GM12865 (cell line): ENCODE data around the gene FGF19.

ENCODE experiments used
- DNase-seq: peaks from one replicate; pipeline ENCODE4 v3.0.0; 2010; ENCODE audit warnings: low read depth
- H3K4me3 ChIP-seq: 2 replicates; pipeline ENCODE4 v1.5.1; 2011; ENCODE audit warnings: mild to moderate bottlenecking, low read depth, low read length, control low read depth
- TF ChIP-seq, protein P1 (sequence below): IDR thresholded peaks from 2 replicates; pipeline ENCODE4 v1.5.1; 2011; ENCODE audit warnings: low read length, control low read depth, low read depth, inconsistent platforms; ENCODE audit not compliant: insufficient read depth; ENCODE audit errors: missing control alignments

The FGF19 gene

DNA sequence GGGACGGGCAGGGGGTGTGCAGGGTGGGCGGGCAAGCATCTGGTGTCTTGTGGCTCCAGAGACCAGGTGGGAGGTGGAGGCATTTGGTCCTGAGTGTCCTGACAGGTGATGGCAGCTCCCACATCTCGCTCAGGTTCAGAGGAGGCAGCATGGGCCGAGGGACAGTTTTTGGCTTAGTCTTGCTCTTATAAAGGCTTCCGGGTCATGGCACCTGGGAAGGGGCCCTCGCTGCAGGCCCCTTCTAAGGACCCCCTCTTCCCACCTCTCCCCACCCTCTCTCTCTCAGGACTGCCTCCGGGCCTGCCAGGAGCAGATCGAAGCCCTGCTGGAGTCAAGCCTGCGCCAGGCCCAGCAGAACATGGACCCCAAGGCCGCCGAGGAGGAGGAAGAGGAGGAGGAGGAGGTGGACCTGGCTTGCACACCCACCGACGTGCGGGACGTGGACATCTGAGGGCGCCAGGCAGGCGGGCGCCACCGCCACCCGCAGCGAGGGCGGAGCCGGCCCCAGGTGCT, 52.9 kb downstream of the FGF19 start:
- H3K4me3 ChIP-seq: no peak overlapping the region
- TF ChIP-seq, protein P1, sequence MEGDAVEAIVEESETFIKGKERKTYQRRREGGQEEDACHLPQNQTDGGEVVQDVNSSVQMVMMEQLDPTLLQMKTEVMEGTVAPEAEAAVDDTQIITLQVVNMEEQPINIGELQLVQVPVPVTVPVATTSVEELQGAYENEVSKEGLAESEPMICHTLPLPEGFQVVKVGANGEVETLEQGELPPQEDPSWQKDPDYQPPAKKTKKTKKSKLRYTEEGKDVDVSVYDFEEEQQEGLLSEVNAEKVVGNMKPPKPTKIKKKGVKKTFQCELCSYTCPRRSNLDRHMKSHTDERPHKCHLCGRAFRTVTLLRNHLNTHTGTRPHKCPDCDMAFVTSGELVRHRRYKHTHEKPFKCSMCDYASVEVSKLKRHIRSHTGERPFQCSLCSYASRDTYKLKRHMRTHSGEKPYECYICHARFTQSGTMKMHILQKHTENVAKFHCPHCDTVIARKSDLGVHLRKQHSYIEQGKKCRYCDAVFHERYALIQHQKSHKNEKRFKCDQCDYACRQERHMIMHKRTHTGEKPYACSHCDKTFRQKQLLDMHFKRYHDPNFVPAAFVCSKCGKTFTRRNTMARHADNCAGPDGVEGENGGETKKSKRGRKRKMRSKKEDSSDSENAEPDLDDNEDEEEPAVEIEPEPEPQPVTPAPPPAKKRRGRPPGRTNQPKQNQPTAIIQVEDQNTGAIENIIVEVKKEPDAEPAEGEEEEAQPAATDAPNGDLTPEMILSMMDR: no peak
- DNase-seq: no peak

DNA sequence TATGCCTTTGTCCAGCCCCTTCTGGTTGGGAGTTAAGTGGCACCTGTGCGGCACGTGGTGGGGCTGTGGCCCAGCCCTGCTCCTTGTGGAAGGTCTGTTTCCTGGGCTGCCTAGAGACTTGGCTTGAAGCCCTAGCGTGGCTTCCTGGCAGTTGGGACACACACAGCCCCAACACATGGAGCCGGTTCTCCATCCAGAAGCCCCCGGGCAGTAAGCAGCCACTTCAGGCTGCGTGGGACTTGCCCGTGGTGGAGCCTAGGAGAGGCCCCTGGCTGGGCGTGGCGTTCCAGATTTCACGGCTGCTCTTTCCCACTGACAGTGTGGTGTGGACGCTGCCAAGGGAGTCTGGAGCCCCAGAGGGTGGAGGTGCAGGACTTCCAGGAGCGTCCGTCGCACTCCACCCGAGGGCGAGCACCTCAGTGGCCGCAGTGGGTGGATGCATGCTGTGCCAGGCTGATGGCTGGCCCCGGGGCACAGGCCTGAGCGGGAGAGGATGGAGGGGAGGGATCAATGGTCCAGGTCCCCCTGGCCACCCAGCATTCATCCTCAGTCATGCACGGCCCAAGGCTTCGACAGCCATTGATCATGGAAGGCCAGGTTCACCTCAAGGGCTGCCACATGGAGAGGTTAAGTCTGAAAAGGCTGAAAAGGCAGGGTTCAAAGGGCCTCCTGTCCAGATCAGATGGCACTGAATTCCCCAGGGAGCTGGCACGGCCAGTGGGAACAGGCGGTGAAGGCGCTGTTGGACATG, 53.6 kb downstream of the FGF19 start:
- no peak for DNase-seq
- TF ChIP-seq, protein P1: no peak
- H3K4me3 ChIP-seq: no peak overlapping the region

- H3K4me3 ChIP-seq: no peak overlapping the region
- no peak for DNase-seq
- TF ChIP-seq, protein P1: no peak
These were observed 54.3 kb downstream of the FGF19 start for GRCh38 chr11:69649576-69649900.

DNA sequence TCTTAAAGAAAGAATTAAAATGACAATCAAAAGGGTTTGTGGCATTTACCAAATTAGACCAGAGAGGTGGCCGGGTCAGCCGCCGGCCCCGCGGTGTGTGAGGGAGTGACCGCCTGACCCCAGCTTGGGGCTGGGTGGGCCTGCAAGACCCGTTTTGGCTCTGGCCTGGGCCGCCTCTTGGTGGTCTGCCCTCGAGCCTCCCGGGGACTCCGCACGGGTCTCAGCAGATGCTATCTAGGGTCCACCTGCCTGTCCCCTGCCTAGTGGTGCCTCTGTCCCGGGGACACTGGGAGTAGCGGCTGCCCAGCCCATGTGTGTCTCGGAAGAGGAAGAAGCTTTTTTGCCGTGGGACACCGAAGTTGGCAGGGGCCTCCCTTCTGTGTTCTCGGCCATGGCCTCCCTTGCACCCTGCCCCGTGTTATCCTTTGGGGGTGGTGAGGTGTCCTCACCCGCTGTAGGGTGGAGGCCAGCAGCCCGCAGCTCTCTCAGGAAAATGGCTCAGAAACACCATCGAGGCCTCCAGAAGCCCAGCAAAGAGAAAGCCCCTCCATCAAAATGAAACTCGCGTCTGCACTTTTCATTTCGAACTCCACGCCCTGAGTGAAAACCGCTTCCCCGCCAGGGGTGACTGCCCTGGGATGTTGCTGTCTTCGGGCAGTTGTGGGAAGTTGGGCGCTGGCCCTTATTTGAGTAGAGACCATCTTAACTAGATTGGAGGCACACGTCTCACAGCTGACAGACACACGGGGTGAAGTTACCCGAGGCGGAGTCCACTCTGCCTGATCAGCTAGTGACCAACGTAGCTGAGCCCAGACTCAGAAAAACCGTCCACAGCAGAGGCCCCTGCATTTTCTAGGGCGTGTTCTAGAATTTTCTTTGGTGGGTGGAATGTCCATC, 54.9 kb downstream of the FGF19 start:
- no peak for DNase-seq
- no peak overlapping the region for H3K4me3 ChIP-seq
- TF ChIP-seq, protein P1: no peak
